Brain pericyte (primary cell): Measurements from ENCODE around the gene UBA1.
A peak's percentile ranks its signal among the peaks of the same experiment; 100 is the strongest.

Source experiments
- DNase-seq: peaks from one replicate; pipeline ENCODE4 v3.0.0-alpha.2; 2012; ENCODE audit warnings: low read depth, low spot score

Gene UBA1

DNA sequence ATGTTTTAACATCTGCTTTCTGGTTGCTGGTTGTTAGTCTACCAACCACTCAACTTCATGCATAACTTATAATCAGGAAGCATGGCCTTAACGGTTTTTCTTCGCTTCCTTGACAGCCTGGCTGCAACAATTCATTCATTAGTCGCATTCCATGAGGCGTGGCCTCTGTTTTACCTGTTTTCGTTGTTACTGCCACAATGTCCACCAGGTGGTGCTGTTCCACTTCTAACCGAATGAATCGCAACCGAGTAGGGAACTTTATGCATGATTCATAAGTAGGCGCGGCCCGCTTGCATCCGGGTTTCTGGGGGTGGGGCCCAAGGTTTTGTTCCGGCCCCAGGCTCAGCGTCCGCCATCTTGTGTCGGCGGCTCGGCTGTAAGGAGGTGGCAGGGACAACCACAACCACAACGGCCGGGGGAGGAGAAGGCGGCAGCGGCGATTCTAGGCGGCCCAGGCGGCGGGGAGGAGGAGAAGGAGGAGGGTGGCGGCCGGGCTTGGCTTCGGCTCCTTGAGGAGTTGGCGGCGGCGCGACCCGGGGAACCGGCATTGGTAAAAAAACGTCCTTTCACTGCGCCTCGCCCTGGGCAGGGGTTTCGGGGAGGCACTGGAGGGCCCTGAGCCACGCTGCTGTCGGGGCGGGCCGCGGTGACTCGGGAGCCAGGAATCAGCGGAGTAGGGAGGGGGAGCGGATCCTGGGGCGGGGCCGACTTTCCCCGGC is at the start of gene UBA1:
TSS of gene UBA1 (plus strand) at position 355 of the 719 bp plus-strand sequence. CDS start 4,974 bp downstream, outside the sequence.
- peak; percentile 77 for DNase-seq

DNA sequence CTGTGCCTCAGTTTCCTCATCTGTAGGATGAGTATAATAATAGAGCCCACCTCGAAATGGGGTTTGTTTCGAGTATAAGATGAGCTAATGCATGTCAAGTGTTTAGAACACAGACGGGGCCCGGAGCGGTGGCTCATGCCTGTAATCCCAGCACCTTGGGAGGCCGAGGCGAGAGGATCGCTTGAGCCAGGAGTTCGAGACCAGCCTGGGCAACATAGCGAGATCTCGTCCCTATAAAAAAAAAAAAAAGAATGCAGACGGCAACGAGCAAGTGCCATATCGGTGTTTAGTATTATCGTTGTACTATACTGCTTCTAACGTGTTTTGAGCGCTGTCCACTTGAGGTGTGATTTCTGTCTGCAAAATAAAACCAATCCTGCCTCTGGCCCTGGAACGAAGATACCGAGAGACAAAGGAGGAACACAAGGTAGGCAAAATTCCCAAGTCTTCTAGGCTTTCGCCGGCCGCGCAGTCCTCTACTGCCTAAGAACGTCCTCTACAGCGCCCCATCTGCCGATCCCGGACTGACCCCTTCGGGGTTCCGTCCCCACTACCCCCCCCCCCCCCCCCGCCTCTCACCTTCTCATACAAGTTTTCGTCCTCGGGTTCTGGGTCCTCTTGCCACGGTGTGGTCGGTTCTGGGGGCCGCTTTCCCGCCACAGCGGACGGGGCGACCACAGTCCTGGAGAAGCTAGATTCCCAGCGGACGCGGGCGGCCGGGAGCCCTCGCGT is 49.6 kb upstream of the UBA1 start:
- peak; percentile 18 for DNase-seq

DNA sequence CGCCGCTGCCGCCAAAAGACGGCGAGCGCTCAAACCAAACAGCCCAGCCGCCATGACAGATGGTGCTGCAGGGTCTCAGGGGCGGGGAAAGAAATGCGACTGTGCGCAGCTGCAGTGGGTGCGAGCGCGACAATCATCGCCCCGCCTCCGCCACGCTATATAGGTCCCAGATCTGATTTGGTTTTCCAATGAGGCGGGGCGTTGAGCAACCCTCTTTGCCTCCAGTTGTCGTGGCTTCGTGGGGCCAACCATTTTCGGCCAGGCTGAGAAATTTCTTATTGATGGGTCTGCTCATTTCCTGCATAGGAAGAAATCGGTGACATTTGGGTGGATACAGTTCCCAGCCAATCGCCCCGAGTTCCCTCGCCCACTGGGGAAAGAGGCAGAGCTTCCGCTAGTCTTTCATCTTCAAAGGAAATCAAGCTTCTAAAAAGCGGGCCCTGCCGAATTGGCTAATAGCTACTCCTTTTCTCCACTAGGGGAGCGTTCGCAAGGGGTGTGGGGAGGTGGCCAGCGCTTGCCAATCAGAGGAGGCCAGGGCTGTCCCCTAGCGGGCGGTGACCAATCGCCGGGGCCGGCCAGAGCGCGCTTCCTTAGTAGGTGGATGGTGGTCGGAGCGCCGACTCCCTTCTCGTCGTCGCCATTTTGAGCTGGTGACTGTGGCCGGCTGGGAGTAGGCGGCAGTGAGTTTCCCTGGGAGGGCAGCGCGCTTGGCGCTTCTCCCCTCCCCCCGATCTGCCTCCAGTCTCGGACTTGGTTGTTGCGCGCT is 48.8 kb upstream of the UBA1 start, which contains the start of the genes NDUFB11 and RBM10:
TSS of gene NDUFB11 (minus strand) at position 77 of the 769 bp plus-strand sequence. CDS start at position 54, 23 bp downstream.
TSS of gene RBM10 (plus strand) at position 596 of the 769 bp plus-strand sequence. CDS start 2,261 bp downstream, outside the sequence.
- peak; percentile 79 for DNase-seq

GRCh38 chrX:47145395-47146120 is 48.1 kb upstream of the UBA1 start:
- DNase-seq = no peak

- no peak for DNase-seq
Observed at GRCh38 chrX:47146121-47146935, 47.3 kb upstream of the UBA1 start.

GRCh38 chrX:47146936-47147859 is 46.4 kb upstream of the UBA1 start:
- DNase-seq = no peak

DNA sequence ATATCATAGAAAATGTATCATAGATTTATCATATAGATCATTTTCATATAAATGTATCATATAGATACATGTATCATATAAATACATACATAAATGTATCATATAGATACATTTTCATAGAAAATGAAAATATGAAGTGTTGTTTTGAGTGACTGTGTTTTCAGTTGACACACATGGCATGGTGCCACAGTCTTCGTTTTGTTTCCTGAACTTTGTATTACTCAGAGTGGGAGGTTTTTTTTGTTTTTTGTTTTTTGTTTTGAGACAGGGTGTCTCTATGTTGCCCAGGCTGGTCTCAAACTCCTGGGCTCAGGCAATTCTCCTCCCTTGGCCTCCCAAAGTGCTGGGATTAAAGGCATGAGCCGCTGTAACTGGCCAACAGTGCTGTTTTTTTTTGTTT is 44.7 kb upstream of the UBA1 start:
- no peak for DNase-seq

GRCh38 chrX:47151435-47151834 is 42.2 kb upstream of the UBA1 start:
- no peak for DNase-seq

DNA sequence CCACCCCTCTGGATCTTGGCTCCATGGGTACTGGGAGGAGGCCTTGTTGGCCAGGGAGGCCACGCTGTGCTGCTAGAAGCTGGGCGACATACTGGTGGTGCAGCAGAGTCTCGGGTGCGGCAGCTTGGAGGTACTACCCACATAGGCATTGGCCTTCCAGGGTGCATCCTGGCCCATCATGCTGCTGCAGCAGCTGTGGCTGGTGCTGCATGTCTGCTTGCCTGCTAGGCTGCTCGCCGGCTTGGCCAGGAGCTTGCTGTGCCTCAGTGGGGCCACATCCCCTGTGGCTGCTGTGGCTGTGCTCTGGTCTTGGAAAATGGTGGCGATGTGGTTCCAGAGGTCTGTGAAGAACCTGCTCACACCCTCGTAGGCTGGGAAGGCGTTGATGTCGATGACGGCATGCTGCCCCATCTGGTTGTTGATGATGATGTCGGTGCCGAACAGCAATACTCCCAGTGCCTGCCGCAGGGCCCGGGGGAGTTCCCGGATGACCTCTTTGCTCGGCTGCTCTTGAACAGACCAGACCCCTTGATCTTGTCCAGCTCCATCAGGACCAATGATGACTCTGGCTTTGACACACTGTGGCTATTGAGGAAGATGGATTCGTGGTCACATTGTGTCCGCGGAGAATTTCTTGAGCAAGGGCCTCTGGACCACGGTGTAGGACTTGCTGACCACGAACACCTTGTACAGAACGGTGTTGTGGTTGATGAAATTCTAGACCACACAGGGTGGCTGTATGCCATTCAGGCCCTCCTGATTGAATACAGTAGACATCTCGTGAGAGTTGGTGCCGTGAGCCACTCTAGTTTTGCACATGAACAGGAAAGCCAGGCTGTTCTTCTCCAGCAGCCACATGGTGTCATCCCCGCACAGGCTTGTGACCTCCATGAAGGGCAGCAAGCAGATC is 36.8 kb upstream of the UBA1 start:
- no peak for DNase-seq

DNA sequence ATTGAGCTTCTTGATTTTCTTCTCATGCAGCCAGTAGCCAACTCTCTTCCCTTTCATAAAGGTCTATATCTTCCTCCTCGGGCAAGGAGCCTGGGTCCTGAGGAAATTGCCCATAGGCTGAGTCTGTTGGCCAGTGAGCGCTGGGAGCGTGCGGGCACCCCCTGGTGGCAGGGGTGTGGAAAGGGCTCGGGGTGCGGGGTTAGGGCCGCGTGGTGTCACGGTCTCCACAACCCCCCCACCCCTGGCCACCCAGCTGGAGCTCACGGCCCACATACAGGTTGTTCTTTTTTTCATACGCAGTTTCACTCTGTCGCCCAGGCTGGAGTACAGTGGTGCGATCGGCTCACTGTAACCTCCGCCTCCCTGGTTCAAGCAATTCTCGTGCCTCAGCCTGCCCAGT is 35.5 kb upstream of the UBA1 start:
- no peak for DNase-seq

- DNase-seq = no peak
Observed at GRCh38 chrX:47158781-47159180, 34.8 kb upstream of the UBA1 start.

- DNase-seq = no peak
Observed at GRCh38 chrX:47160781-47161180, 32.8 kb upstream of the UBA1 start.

DNA sequence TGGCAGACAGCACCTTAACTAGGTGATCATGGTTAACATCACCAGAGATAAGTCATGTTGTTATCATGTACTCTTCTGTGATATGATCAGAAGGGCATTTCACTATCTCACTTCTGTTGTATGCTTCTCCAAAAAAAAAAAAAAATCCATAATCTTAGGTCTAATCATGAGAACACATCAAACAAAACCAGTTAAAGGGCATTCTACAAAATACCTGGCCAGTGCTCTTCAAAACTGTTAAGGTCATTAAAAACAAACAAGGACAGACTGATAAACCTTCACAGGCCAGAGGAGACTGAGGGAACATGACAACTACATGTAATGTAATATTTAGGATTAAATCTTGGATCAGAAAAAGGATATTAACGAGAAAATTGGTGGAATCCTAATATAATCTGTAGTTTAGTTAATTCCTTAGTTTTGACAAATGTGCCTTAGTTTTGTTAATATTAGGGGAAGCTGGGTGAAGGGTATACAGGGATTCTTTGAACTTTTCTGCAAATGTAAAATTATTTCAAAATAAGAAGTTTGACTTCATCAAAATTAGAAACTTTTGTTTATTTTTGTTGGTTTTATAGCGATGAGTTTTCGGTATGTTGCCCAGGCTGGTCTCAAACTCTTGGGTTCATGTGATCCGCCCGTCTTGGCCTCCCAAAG is 30.6 kb upstream of the UBA1 start:
- DNase-seq = no peak

GRCh38 chrX:47164420-47164819 is 29.2 kb upstream of the UBA1 start:
- no peak for DNase-seq

DNA sequence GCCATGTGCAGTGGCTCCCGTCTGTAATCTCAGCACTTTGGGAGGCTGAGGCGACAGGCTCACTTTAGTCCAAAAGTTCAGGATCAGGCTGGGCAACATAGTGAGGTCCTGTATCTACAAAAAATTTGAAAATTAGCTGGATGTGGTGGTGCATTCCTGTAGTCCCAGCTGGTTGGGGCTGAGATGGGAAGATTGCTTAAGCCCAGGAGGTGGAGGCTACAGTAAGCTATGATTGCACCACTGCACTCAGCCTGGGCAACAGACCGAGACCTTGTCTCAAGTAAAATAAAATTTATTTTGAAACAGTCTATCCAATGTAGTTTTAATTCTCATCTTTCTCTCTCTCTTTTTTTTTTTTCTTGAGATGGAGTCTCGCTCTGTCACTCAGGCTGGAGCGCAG is 27.5 kb upstream of the UBA1 start:
- no peak for DNase-seq

- DNase-seq = no peak
Observed at GRCh38 chrX:47168495-47169073, 25.0 kb upstream of the UBA1 start.

- no peak for DNase-seq
Observed at GRCh38 chrX:47169273-47169672, 24.4 kb upstream of the UBA1 start.
